ELF-1 (cell line): ENCODE results near the gene MLST8.
"Not testable (repeated sequence)": the region's sequence is repeated elsewhere in the genome, so short reads cannot be mapped to it uniquely, and the experiment has no call there.

Experiments
- DNase-seq: peaks from one replicate; pipeline ENCODE4 v3.0.0-alpha.2; 2016; ENCODE audit warnings: low read depth, low spot score

MLST8 gene

GRCh38 chr16:2231016-2231931, 26.0 kb downstream of the MLST8 start:
- no peak for DNase-seq

- no peak for DNase-seq
Observed at GRCh38 chr16:2232094-2232990, 27.1 kb downstream of the MLST8 start.

GRCh38 chr16:2233046-2233775, 28.0 kb downstream of the MLST8 start:
- DNase-seq: no peak

- no peak for DNase-seq
Observed at GRCh38 chr16:2233872-2234812, 28.9 kb downstream of the MLST8 start.

- DNase-seq: no peak
Observed at GRCh38 chr16:2234813-2235170, 29.5 kb downstream of the MLST8 start.

GRCh38 chr16:2235234-2235651, 30.0 kb downstream of the MLST8 start:
- no peak for DNase-seq

GRCh38 chr16:2235695-2236336, 30.6 kb downstream of the MLST8 start:
- no peak for DNase-seq

GRCh38 chr16:2236337-2237101, 31.3 kb downstream of the MLST8 start, which contains the start of gene DNASE1L2:
Gene DNASE1L2, plus strand, starts transcription at chr16:2236444. Its CDS starts 373 bp downstream, at chr16:2236817.
- peak; percentile 79 for DNase-seq

GRCh38 chr16:2237102-2237482, 31.8 kb downstream of the MLST8 start:
- no peak for DNase-seq

- DNase-seq: peak; percentile 56
Observed at GRCh38 chr16:2237493-2238149, 32.4 kb downstream of the MLST8 start.

GRCh38 chr16:2238150-2238837, 33.0 kb downstream of the MLST8 start:
- DNase-seq: no peak

GRCh38 chr16:2238838-2239675, 33.8 kb downstream of the MLST8 start:
- DNase-seq: peak; percentile 66

GRCh38 chr16:2240331-2240730, 35.1 kb downstream of the MLST8 start:
- not testable (repeated sequence) for DNase-seq

- no peak for DNase-seq
Observed at GRCh38 chr16:2242598-2242997, 37.3 kb downstream of the MLST8 start.

- DNase-seq: peak; percentile 43
Observed at GRCh38 chr16:2243031-2243528, 37.8 kb downstream of the MLST8 start.

GRCh38 chr16:2243781-2244180, 38.5 kb downstream of the MLST8 start:
- no peak for DNase-seq

- DNase-seq: peak; percentile 59
Observed at GRCh38 chr16:2244301-2244700, 39.0 kb downstream of the MLST8 start.
